ENCODE measurements around the gene DNLZ. TPM values are rescaled to one million over a fixed set of nuclear protein-coding genes. Genes with fewer than 3 reads are reported as not detected.
"Not testable (repeated sequence)": the region's sequence is repeated elsewhere in the genome, so short reads cannot be mapped to it uniquely, and the experiment has no call there.

Gene DNLZ
- total and polyA plus RNA-seq, 3 experiments from 2014 or later = 40.6 to 65.6 (median 43.0) TPM

- H3K27me3 ChIP-seq (ENCODE audit: insufficient read depth, low read length, poor library complexity, severe bottlenecking); H3K9me3 Mint-ChIP-seq; H3K9me3 ChIP-seq (ENCODE audit: low read length); H3K27me3 Mint-ChIP-seq; H3K4me3 ChIP-seq (ENCODE audit: low read length); DNase-seq; H3K36me3 ChIP-seq (ENCODE audit: insufficient read depth, low read length); CTCF ChIA-PET; H3K27ac ChIP-seq (ENCODE audit: low read depth, low read length): not testable (repeated sequence)
- peaks cover 0 to 48% (median 2%) of the 10 kb centered on the region in 3 donors for H3K36me3 Mint-ChIP-seq
- peaks cover 47 to 73% (median 58%) of the 10 kb centered on the region in 3 donors for H3K4me1 Mint-ChIP-seq
- peaks cover 47% of the 10 kb centered on the region for H3K4me1 ChIP-seq (ENCODE audit: insufficient read depth, low read length)
- POLR2A ChIA-PET = interaction anchor here (0.6 kb wide), 1 partner anchor 447 kb away, joined by 7 read pairs; no protein-coding TSS in a partner anchor
- peak overlapping the region in 3 of 8 donors; percentile 42 to 99 (median 72) for H3K27ac Mint-ChIP-seq
- H3K4me3 Mint-ChIP-seq = peak overlapping the region in 2 of 7 donors; percentile 28 to 74
Observed at GRCh38 chr9:136405904-136406303, 42.4 kb upstream of the DNLZ start.

- Mint-ChIP-seq H3K27me3 (no peaks in the 10 kb centered on the region), H3K9me3 (no peaks in the 10 kb centered on the region), H3K36me3 (peaks cover 0 to 44% (median 2%) of the 10 kb centered on the region in 3 donors), H3K27ac (peak overlapping the region in 5 of 8 donors; percentile 42 to 99 (median 92)), H3K4me1 (peaks cover 48 to 72% (median 56%) of the 10 kb centered on the region in 3 donors), H3K4me3 (peak overlapping the region in 3 of 7 donors; percentile 16 to 83 (median 28))
- Histone ChIP-seq H3K36me3 (ENCODE audit: insufficient read depth, low read length) (peaks cover 8% of the 10 kb centered on the region), H3K9me3 (ENCODE audit: low read length) (no peaks in the 10 kb centered on the region), H3K4me3 (ENCODE audit: low read length) (no peak overlapping the region), H3K4me1 (ENCODE audit: insufficient read depth, low read length) (peaks cover 49% of the 10 kb centered on the region), H3K27me3 (ENCODE audit: insufficient read depth, low read length, poor library complexity, severe bottlenecking) (no peaks in the 10 kb centered on the region), H3K27ac (ENCODE audit: low read depth, low read length) (no peak overlapping the region)
- CTCF ChIA-PET = no interaction called here
- POLR2A ChIA-PET = interaction anchor here (0.6 kb wide), 1 partner anchor 446 kb away, joined by 7 read pairs; no protein-coding TSS in a partner anchor
- DNase-seq = no peak
Observed at GRCh38 chr9:136405481-136405880, 41.9 kb upstream of the DNLZ start.

GRCh38 chr9:136404801-136405136 lies 41.2 kb upstream of the DNLZ start:
- Histone ChIP-seq H3K27me3 (ENCODE audit: insufficient read depth, low read length, poor library complexity, severe bottlenecking) (no peaks in the 10 kb centered on the region), H3K4me1 (ENCODE audit: insufficient read depth, low read length) (peaks cover 53% of the 10 kb centered on the region), H3K36me3 (ENCODE audit: insufficient read depth, low read length) (peaks cover 8% of the 10 kb centered on the region), H3K27ac (ENCODE audit: low read depth, low read length) (peak overlapping the region; percentile 29), H3K4me3 (ENCODE audit: low read length) (no peak overlapping the region), H3K9me3 (ENCODE audit: low read length) (no peaks in the 10 kb centered on the region)
- Mint-ChIP-seq H3K4me1 (peaks cover 46 to 69% (median 54%) of the 10 kb centered on the region in 3 donors), H3K9me3 (no peaks in the 10 kb centered on the region), H3K27me3 (no peaks in the 10 kb centered on the region), H3K36me3 (peaks cover 0 to 40% (median 2%) of the 10 kb centered on the region in 3 donors), H3K4me3 (peak overlapping the region in 6 of 7 donors; percentile 63 to 89 (median 72)), H3K27ac (peak overlapping the region; percentile 66 to 99 (median 92))
- ChIA-PET POLR2A (no interaction called here), CTCF (interaction anchor here (0.6 kb wide), 1 partner anchor 15 kb away, joined by 3 read pairs; no protein-coding TSS in a partner anchor)
- DNase-seq = no peak

GRCh38 chr9:136403915-136404800 lies 40.6 kb upstream of the DNLZ start:
- H3K36me3 Mint-ChIP-seq = peaks cover 0 to 41% (median 2%) of the 10 kb centered on the region in 3 donors
- Histone ChIP-seq H3K27me3 (ENCODE audit: insufficient read depth, low read length, poor library complexity, severe bottlenecking) (no peaks in the 10 kb centered on the region), H3K9me3 (ENCODE audit: low read length) (no peaks in the 10 kb centered on the region), H3K4me3 (ENCODE audit: low read length) (no peak overlapping the region), H3K4me1 (ENCODE audit: insufficient read depth, low read length) (peaks cover 51% of the 10 kb centered on the region), H3K27ac (ENCODE audit: low read depth, low read length) (peak overlapping the region; percentile 51), H3K36me3 (ENCODE audit: insufficient read depth, low read length) (peaks cover 8% of the 10 kb centered on the region)
- DNase-seq = peak in 4 of 5 donors; percentile 17 to 46 (median 28)
- ChIA-PET POLR2A (interaction anchor here (1.1 to 1.6 kb wide), 2 partner anchors 20 to 41 kb away, joined by 3 to 8 read pairs; partner anchors contain the start of gene DNLZ), CTCF (interaction anchor here (0.6 kb wide), 1 partner anchor 15 kb away, joined by 3 read pairs; no protein-coding TSS in a partner anchor)
- H3K27me3 Mint-ChIP-seq = no peaks in the 10 kb centered on the region
- peak overlapping the region; percentile 50 to 99 (median 92) for H3K27ac Mint-ChIP-seq
- H3K4me3 Mint-ChIP-seq = peak overlapping the region; percentile 62 to 85 (median 72)
- H3K4me1 Mint-ChIP-seq = peaks cover 43 to 66% (median 49%) of the 10 kb centered on the region in 3 donors
- H3K9me3 Mint-ChIP-seq = no peaks in the 10 kb centered on the region

GRCh38 chr9:136403538-136403914 lies 40.0 kb upstream of the DNLZ start:
- peak overlapping the region; percentile 51 for H3K27ac ChIP-seq (ENCODE audit: low read depth, low read length)
- Mint-ChIP-seq H3K36me3 (peaks cover 0 to 40% (median 0%) of the 10 kb centered on the region in 3 donors), H3K9me3 (no peaks in the 10 kb centered on the region), H3K4me1 (peaks cover 45 to 67% (median 49%) of the 10 kb centered on the region in 3 donors), H3K27ac (peak overlapping the region; percentile 50 to 99 (median 92)), H3K4me3 (peak overlapping the region; percentile 50 to 85 (median 72)), H3K27me3 (no peaks in the 10 kb centered on the region)
- H3K4me3 ChIP-seq (ENCODE audit: low read length) = no peak overlapping the region
- POLR2A ChIA-PET = interaction anchor here (0.8 to 1.6 kb wide), 3 partner anchors 19 to 55 kb away, joined by 3 to 8 read pairs (median 3); partner anchors contain the start of gene DNLZ
- no peaks in the 10 kb centered on the region for H3K27me3 ChIP-seq (ENCODE audit: insufficient read depth, low read length, poor library complexity, severe bottlenecking)
- peaks cover 51% of the 10 kb centered on the region for H3K4me1 ChIP-seq (ENCODE audit: insufficient read depth, low read length)
- CTCF ChIA-PET = no interaction called here
- H3K36me3 ChIP-seq (ENCODE audit: insufficient read depth, low read length) = peaks cover 12% of the 10 kb centered on the region
- no peaks in the 10 kb centered on the region for H3K9me3 ChIP-seq (ENCODE audit: low read length)
- DNase-seq = peak; percentile 64 to 83 (median 70)

- H3K4me1 Mint-ChIP-seq = peaks cover 42 to 65% (median 48%) of the 10 kb centered on the region in 3 donors
- H3K9me3 Mint-ChIP-seq = no peaks in the 10 kb centered on the region
- Histone ChIP-seq H3K36me3 (ENCODE audit: insufficient read depth, low read length) (peaks cover 13% of the 10 kb centered on the region), H3K4me1 (ENCODE audit: insufficient read depth, low read length) (peaks cover 55% of the 10 kb centered on the region), H3K27me3 (ENCODE audit: insufficient read depth, low read length, poor library complexity, severe bottlenecking) (no peaks in the 10 kb centered on the region), H3K9me3 (ENCODE audit: low read length) (no peaks in the 10 kb centered on the region), H3K27ac (ENCODE audit: low read depth, low read length) (no peak overlapping the region), H3K4me3 (ENCODE audit: low read length) (no peak overlapping the region)
- DNase-seq = no peak
- POLR2A ChIA-PET = no interaction called here
- peak overlapping the region in 7 of 8 donors; percentile 32 to 88 (median 66) for H3K27ac Mint-ChIP-seq
- CTCF ChIA-PET = interaction anchor here (1.4 to 1.8 kb wide), 2 partner anchors 8 to 12 kb away, joined by 4 to 13 read pairs; partner anchors contain the start of genes ENTR1 and PMPCA
- H3K27me3 Mint-ChIP-seq = no peaks in the 10 kb centered on the region
- H3K4me3 Mint-ChIP-seq = peak overlapping the region in 3 of 7 donors; percentile 28 to 37 (median 32)
- H3K36me3 Mint-ChIP-seq = peaks cover 0 to 36% (median 0%) of the 10 kb centered on the region in 3 donors
Observed at GRCh38 chr9:136402067-136402466, 38.5 kb upstream of the DNLZ start.

- no peak for DNase-seq
- Histone ChIP-seq H3K36me3 (ENCODE audit: insufficient read depth, low read length) (peaks cover 13% of the 10 kb centered on the region), H3K4me3 (ENCODE audit: low read length) (no peak overlapping the region), H3K9me3 (ENCODE audit: low read length) (no peaks in the 10 kb centered on the region), H3K4me1 (ENCODE audit: insufficient read depth, low read length) (peaks cover 55% of the 10 kb centered on the region), H3K27ac (ENCODE audit: low read depth, low read length) (no peak overlapping the region), H3K27me3 (ENCODE audit: insufficient read depth, low read length, poor library complexity, severe bottlenecking) (no peaks in the 10 kb centered on the region)
- ChIA-PET POLR2A (interaction anchor here (0.5 kb wide), 1 partner anchor 70 kb away, joined by 3 read pairs; no protein-coding TSS in a partner anchor), CTCF (interaction anchor here (0.7 to 1.8 kb wide), 6 partner anchors 8 to 63 kb away, joined by 3 to 13 read pairs (median 4); partner anchors contain the start of genes DNLZ, ENTR1 and PMPCA)
- peak overlapping the region in 6 of 8 donors; percentile 36 to 90 (median 81) for H3K27ac Mint-ChIP-seq
- no peaks in the 10 kb centered on the region for H3K27me3 Mint-ChIP-seq
- H3K9me3 Mint-ChIP-seq = no peaks in the 10 kb centered on the region
- H3K4me1 Mint-ChIP-seq = peaks cover 44 to 61% (median 48%) of the 10 kb centered on the region in 3 donors
- H3K36me3 Mint-ChIP-seq = peaks cover 0 to 39% (median 2%) of the 10 kb centered on the region in 3 donors
- peak overlapping the region in 4 of 7 donors; percentile 8 to 74 (median 40) for H3K4me3 Mint-ChIP-seq
Observed at GRCh38 chr9:136401173-136401922, 37.8 kb upstream of the DNLZ start.
